ENCODE data around the gene CDKN2A.

The CDKN2A gene

DNA sequence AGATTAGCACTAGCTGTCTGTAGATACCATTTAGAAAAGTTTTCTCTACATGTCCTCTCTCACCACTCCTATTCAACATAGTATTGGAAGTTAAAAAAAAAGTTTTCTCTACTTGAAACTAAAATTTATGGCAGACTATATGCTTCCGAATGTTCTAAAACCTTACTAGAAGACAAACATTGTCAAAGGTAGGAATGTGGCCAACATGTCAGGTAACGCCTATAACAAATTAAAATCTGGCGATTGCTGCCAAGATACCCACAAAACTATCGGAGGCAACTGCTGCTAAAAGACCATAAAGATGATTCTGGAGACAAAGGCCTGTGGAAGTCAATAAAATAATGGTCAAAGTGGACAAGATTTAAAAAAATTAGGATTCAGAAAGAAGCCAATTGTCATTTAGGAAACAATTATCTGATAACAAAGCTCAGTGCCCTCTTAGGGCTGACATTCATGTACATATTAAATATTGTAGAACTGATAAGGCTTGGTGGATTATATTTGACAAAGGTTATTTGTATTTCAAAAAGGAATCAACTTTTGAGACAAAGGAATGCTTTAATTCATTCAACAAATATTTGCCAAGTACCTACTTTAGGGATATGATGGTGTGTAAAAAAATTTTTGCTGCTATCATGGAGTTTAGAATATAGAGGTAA lies 52.7 kb downstream of the CDKN2A start:
- no peak for DNase-seq (ENCODE audit: low read depth)

DNA sequence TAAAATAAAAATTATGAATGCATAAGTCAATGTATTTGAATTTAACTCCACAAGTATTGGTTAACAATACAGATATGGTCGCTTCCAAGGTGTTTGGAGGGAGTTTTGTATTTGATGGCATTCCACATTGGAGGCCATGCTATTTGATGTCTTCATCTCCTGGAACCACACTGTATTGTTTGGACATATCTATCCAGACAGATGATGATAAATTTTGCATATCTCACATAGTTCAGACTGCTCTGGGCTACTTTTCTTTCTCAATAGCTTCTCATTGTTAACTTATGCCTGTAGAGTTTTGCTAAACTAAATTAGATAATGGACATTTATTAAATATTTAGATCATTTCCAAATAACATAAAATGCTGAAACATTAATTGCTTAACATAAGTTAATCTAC lies 58.0 kb downstream of the CDKN2A start:
- DNase-seq (ENCODE audit: low read depth) = no peak

DNA sequence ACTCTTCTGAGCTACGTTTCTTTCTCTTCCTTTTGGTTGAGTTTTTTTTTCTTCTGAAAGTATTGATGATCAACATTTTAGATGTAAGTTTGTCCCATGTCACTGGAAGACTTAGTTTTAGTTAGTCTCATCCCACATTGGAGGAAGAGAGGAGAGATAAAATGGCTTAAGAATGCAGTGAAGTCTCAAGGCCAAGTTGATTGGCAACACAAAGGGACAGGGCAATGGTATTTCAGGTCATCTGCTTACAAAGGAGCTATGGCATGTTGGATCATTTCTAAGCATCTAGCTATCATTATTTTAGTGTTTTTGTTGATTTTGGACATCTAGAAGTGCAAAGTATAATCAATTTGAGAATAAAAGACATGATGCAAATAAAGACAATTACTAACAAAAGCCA lies 58.6 kb downstream of the CDKN2A start:
- DNase-seq (ENCODE audit: low read depth) = no peak

DNA sequence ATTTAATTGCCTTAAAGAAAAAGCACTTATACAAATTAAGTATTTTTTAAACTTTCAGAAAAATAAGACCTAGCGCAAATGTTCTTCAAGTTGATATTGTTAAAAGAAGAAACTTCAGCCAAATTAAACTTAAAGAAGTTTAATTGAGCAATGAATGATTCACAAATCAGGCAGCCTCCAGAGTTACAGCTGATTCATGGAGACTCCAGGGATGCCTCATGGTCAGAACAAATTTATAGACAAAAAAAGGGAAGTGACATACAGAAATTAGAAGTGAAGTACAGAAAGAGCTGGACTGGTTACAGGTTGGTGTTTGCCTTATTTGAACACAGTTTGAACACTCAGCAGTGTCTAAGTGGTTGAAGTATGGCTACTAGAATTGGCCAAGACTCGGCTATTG lies 60.3 kb downstream of the CDKN2A start:
- no peak for DNase-seq (ENCODE audit: low read depth)

DNA sequence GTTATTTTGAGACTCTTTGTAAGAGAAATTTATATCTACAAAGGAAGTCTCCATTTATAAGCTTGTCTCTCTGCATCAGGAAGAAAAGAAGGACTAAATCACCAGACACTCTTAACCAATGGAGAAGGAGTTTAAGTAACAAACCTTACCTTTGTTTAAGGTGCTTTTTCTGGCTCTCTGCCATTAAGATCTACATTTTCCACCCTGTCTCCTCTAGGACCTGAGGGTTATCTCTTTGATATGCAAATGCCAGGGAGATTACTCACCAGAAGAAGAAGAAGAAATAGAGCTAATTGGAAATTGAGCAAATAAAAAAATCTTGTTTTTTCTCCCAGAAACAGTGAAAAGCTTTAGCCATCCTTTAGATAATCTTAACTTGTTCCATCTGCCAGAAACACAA lies 60.9 kb downstream of the CDKN2A start:
- no peak for DNase-seq (ENCODE audit: low read depth)

DNA sequence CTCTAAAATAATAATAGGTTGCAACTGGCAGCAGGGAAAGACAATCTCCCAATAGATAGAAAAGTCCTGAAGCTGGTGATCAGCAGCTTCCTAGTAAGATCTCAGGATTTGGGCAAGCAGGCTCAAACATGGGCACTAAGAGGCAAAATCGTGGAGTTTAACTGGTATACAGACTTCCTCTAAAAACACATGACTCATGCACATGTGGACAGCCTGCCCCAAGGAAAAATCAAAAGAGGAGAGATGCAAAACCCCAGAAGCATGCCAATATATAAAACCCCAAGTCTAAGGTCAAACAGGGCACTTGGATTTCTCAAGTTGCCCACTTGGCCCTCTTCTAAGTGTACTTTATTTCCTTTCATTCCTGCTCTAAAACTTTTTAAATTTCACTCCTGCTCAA lies 62.8 kb downstream of the CDKN2A start:
- no peak for DNase-seq (ENCODE audit: low read depth)

DNA sequence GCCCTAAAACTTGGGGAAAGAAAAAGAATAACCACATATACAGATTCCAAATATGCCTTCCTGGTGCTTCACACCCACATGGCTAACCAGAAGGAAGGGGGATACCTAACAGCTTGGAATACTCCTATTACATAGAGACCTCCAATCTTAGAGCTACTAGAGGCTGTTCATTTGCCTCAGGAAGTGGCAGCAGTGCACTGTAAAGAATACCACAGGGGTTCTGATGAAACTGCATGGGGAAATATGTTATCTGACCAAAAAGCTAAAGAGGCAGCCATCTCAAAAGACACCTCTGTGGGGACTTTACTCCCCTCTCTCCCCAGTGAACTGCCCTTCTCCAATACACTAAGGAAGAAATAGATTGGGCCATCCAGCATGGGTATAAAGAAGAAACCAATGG lies 66.4 kb downstream of the CDKN2A start:
- DNase-seq (ENCODE audit: low read depth) = no peak

DNA sequence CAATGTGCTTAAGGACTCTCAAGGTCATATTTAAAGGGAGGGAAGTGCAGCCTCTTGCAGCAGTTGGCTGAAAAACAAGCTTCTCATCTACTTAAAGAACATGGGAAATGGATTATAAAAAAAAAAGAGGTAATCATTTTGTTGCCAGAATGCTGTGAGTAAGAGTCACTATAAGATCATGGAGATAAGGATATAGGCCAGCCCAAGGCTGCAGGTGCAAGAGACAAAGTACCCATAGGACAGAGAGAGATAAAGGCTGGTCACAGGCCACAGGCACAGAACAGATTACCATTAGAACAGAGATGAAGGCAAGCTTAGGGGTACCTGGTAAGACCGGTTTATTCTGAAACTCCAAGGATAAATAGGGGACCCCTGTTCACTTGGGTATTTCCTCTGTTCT lies 70.5 kb downstream of the CDKN2A start:
- DNase-seq (ENCODE audit: low read depth) = no peak

DNA sequence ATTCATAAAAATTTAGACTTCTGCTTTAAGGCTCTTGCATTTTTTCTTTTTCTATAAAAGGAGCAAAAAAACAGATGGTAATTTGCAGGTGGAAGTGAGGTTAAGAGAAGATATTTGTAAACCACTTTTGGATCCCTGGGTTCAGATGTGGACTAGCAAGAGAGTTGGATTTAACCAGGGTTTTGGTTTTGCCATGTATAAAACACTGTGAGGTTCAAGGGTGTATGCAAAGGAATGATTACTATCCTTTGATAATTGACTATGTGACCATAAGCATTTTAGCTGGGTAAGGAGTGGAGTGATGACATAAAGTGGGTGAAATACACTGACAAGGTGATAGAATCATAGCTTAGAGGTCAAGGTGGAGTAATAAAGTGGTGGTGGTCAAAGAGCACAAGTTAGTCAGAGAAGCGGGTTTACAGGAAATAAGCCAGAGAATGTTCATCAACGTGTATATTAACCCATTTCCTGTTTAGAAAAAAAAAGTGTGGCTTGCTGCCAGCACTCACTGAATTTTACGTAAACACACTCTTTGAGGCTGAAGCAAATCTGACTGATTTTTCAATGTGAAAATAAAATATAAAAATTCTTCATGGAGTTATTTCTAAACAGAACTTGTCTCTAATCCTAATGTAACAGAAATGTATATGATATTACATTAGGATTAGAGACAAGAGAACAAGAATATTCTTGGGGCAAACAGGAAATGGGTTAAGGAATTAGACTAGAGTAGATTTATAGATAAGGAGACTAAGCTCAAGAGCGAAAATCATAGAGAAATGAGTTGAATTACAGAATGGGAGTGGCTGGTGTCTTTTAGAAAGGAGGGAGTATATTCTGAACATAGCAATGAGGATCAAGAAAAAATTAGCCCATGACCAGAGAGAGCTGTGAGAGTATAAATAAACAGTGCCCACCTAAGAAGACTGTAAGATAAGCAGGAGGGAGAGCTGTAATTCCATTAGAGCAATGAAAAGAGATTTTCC lies 74.5 kb downstream of the CDKN2A start:
- DNase-seq (ENCODE audit: low read depth) = no peak
